22Rv1 (cell line): ENCODE results near the gene HSPA1A.
A peak's percentile ranks its signal among the peaks of the same experiment; 100 is the strongest.
"Not testable (repeated sequence)": the region's sequence is repeated elsewhere in the genome, so short reads cannot be mapped to it uniquely, and the experiment has no call there.

Experiments
- H3K27ac ChIP-seq: fragments of 450-650 bp; 2 replicates; pipeline ENCODE4 v1.5.1; 2017
- CTCF ChIP-seq: fragments of 450-650 bp; IDR thresholded peaks from 2 replicates; pipeline ENCODE4 v1.5.1; 2017; ENCODE audit warnings: mild to moderate bottlenecking
- ZFX ChIP-seq: fragments of 450-650 bp; IDR thresholded peaks from 2 replicates; pipeline ENCODE4 v1.6.1; 2017; ENCODE audit warnings: antibody characterized with exemption, borderline replicate concordance

HSPA1A gene

GRCh38 chr6:31821301-31822035, 6.1 kb downstream of the HSPA1A start:
- no peak for TF ChIP-seq CTCF
- TF ChIP-seq ZFX = no peak
- H3K27ac ChIP-seq = no peak overlapping the region

- TF ChIP-seq ZFX (no peak), CTCF (no peak)
- H3K27ac ChIP-seq = peak overlapping the region; percentile 9; the same call in 1 of the 2 replicates
Measured at GRCh38 chr6:31822036-31822821, 6.9 kb downstream of the HSPA1A start.

GRCh38 chr6:31823592-31824196, 8.4 kb downstream of the HSPA1A start:
- H3K27ac ChIP-seq = not testable (repeated sequence)

GRCh38 chr6:31825553-31825952, 10.2 kb downstream of the HSPA1A start:
- peak overlapping the region; percentile 99 for H3K27ac ChIP-seq
- TF ChIP-seq CTCF (no peak), ZFX (no peak)

- H3K27ac ChIP-seq = peak overlapping the region; percentile 99
Measured at GRCh38 chr6:31826793-31827285, 11.5 kb downstream of the HSPA1A start.

GRCh38 chr6:31827286-31828079, 12.1 kb downstream of the HSPA1A start, which contains the start of gene HSPA1B:
TSS of gene HSPA1B (plus strand) at chr6:31827738. CDS start at chr6:31827951, 213 bp downstream.
- peak within 1 kb of the TSS; percentile 99 for H3K27ac ChIP-seq
- TF ChIP-seq CTCF = no peak
- no peak for TF ChIP-seq ZFX

More at GRCh38 chr6:31826793-31827285, 11.5 kb downstream of the HSPA1A start:
- no peak for TF ChIP-seq ZFX
- no peak for TF ChIP-seq CTCF

- no peak for TF ChIP-seq ZFX
- TF ChIP-seq CTCF = peak; percentile 63
- peak overlapping the region; percentile 53 for H3K27ac ChIP-seq
Measured at GRCh38 chr6:31829633-31830283, 14.4 kb downstream of the HSPA1A start.
